Heart left ventricle (tissue), 16 donors: ENCODE results near the gene NFIX. TPM values are rescaled to one million over a fixed set of nuclear protein-coding genes. Genes with fewer than 3 reads are reported as not detected.

Experiments
- ATAC-seq, 4 donors: fragments of 200-7000 bp; cut with Tn5 transposase; one replicate each; pipeline ENCODE4 v1.9.1; 2020 to 2022; ENCODE audit warnings: moderate library complexity in 4 of 4, mild to moderate bottlenecking in 3 of 4, moderate number of reproducible peaks in 1 of 4
- DNase-seq, 5 donors: peaks; one replicate each; pipeline ENCODE4 v3.0.0-alpha.2; 2020
- H3K27ac ChIP-seq, 12 donors: fragments of 200-600 bp; sonication (generic) in 4 of 12; one replicate each; pipeline versions ENCODE4 v1.5.0 to v1.8.0; 2016 to 2022; ENCODE audit warnings: mild to moderate bottlenecking in 2 of 12
- H3K27me3 ChIP-seq, 9 donors: fragments of 200-600 bp; sonication (generic) in 2 of 9; one replicate each; pipeline versions ENCODE4 v1.5.1 to v1.8.0; 2016 to 2022; ENCODE audit warnings: mild to moderate bottlenecking in 3 of 9
- H3K36me3 ChIP-seq, 9 donors: fragments of 200-600 bp; sonication (generic) in 2 of 9; one replicate each; pipeline versions ENCODE4 v1.5.0 to v1.8.0; 2018 to 2022; ENCODE audit warnings: mild to moderate bottlenecking in 2 of 9
- H3K4me1 ChIP-seq, 12 donors: fragments of 200-600 bp; sonication (generic) in 4 of 12; one replicate each; pipeline versions ENCODE4 v1.5.0 to v1.8.0; 2016 to 2022; ENCODE audit warnings: mild to moderate bottlenecking in 3 of 12
- H3K4me3 ChIP-seq, 12 donors: fragments of 200-600 bp; sonication (generic) in 4 of 12; one replicate each; pipeline versions ENCODE4 v1.5.0 to v1.8.0; 2017 to 2022; ENCODE audit warnings: mild to moderate bottlenecking in 9 of 12, moderate library complexity in 4 of 12
- H3K9me3 ChIP-seq, 12 donors: fragments of 200-600 bp; sonication (generic) in 4 of 12; one replicate each; pipeline versions ENCODE4 v1.5.0 to v1.8.0; 2016 to 2022; ENCODE audit warnings: mild to moderate bottlenecking in 1 of 12
- POLR2A ChIP-seq, 2 donors: fragments of 450-650 bp; IDR thresholded peaks; one replicate each; pipeline ENCODE4 v1.6.1; 2017; ENCODE audit warnings: antibody characterized with exemption in 2 of 2, mild to moderate bottlenecking in 2 of 2, moderate library complexity in 2 of 2
- WGBS, 4 donors: extraction: QIAGEN DNeasy Blood & Tissue Kit in 2 of 4; methylation state at CpG; one replicate each; pipeline versions ENCODE4 v1.1.5 to v1.1.7; 2013 to 2018; 5-methylcytosine and 5-hydroxymethylcytosine counted together
- intact Hi-C, 10 donors: fragments of 100-400 bp; cut with DNase I; formaldehyde crosslinking; loops; one replicate each; pipeline versions ENCODE4 v1.11.1 to v1.14.2; 2022
- polyA plus RNA-seq, 2 donors: library from polyadenylated mRNA; stranded (reverse); fragments of 200-250 nt; gene quantifications; one replicate each; pipeline ENCODE4 v1.2.3, GENCODE V29; 2013
- total RNA-seq, 9 donors: library from RNA; depleted of rRNA in 2 of 9; stranded (reverse); fragments of >200 nt in 2 of 9; fragmentation: NEBNext Ultra II Directional in 3 of 9; extraction: Animal tissue kit (Norgen Biotek cat#: 25700) in 3 of 9; gene quantifications; one replicate each; pipeline versions ENCODE4 v1.1.0 to v1.2.4, GENCODE V29; 2016 to 2023
- TF ChIP-seq, protein P1 (sequence below), 12 donors: fragments of 200-600 bp; sonication (generic) in 4 of 12; IDR thresholded peaks; one replicate each; pipeline versions ENCODE4 v1.5.0 to v1.8.0; 2018 to 2022; ENCODE audit warnings: antibody characterized with exemption in 12 of 12, mild to moderate bottlenecking in 5 of 12
- donor health status: ischemic (EF 13 %, LVEDD 7.1; RV severe dilation, severe dysfunction).
- donor health status: healthy with polysubstance abuse.
- donor health status: DM: no; HTN: yes; CAD: no.
- donor health status: DM: no; HTN: no; CAD: no.
- donor health status: ischemic (EF 25% LVEDD 6.9; RV normal size, moderate dysfunction).
- donor health status: ischemic (EF 25% LVEDD 5.7; RV mildly dilated, moderate dysfunction).
- donor health status: healthy.
- donor health status: DM: yes; HTN: yes; CAD: no.
- donor health status: ischemic (EF 35%, LVEDD 5.7; RV mildly dilated, moderate dysfunction).
- donor health status: nonischemic (EF 11% LVEDD 7.7; RV severe dilation, severe dysfunction).
- donor health status: DM: yes; HTN: yes; CAD: no.
- donor health status: PGD.
- donor health status: ischemic (EF 29% LVEDD 5.4; RV normal size, mild dysfunction).
- donor health status: nonischemic (EF 23%, LVEDD 6.1; RV moderate dilation, normal function).

NFIX gene
- total and polyA plus RNA-seq, 11 donors: 42.1 to 147 (median 107) TPM

GRCh38 chr19:13102416-13102665, 107.1 kb downstream of the NFIX start:
- Histone ChIP-seq H3K4me3 (peak overlapping the region; percentile 15 to 75 (median 60)), H3K4me1 (peaks cover 6 to 74% (median 58%) of the 10 kb centered on the region in 12 donors), H3K27me3 (peaks cover 0 to 11% (median 0%) of the 10 kb centered on the region in 9 donors), H3K9me3 (no peaks in the 10 kb centered on the region), H3K36me3 (peaks cover 0 to 6% (median 2%) of the 10 kb centered on the region in 9 donors), H3K27ac (peak overlapping the region; percentile 72 to 98 (median 92))
- ATAC-seq (no peak), DNase-seq (no peak)
- WGBS, 4 donors: 4 to 12% (median 4%) methylated on average over 4 to 7 of the region's 7 CpGs
- intact Hi-C loops: loop anchor here in 8 of 10 donors (2.0 to 5.0 kb wide), 3 partner anchors 48 to 160 kb away; partner anchors contain the start of genes IER2 (in 7 of the 8) and STX10 (in 7 of the 8)
- TF ChIP-seq, protein P1, sequence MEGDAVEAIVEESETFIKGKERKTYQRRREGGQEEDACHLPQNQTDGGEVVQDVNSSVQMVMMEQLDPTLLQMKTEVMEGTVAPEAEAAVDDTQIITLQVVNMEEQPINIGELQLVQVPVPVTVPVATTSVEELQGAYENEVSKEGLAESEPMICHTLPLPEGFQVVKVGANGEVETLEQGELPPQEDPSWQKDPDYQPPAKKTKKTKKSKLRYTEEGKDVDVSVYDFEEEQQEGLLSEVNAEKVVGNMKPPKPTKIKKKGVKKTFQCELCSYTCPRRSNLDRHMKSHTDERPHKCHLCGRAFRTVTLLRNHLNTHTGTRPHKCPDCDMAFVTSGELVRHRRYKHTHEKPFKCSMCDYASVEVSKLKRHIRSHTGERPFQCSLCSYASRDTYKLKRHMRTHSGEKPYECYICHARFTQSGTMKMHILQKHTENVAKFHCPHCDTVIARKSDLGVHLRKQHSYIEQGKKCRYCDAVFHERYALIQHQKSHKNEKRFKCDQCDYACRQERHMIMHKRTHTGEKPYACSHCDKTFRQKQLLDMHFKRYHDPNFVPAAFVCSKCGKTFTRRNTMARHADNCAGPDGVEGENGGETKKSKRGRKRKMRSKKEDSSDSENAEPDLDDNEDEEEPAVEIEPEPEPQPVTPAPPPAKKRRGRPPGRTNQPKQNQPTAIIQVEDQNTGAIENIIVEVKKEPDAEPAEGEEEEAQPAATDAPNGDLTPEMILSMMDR (IDR thresholded peaks at IDR 0.05): no peak

DNA sequence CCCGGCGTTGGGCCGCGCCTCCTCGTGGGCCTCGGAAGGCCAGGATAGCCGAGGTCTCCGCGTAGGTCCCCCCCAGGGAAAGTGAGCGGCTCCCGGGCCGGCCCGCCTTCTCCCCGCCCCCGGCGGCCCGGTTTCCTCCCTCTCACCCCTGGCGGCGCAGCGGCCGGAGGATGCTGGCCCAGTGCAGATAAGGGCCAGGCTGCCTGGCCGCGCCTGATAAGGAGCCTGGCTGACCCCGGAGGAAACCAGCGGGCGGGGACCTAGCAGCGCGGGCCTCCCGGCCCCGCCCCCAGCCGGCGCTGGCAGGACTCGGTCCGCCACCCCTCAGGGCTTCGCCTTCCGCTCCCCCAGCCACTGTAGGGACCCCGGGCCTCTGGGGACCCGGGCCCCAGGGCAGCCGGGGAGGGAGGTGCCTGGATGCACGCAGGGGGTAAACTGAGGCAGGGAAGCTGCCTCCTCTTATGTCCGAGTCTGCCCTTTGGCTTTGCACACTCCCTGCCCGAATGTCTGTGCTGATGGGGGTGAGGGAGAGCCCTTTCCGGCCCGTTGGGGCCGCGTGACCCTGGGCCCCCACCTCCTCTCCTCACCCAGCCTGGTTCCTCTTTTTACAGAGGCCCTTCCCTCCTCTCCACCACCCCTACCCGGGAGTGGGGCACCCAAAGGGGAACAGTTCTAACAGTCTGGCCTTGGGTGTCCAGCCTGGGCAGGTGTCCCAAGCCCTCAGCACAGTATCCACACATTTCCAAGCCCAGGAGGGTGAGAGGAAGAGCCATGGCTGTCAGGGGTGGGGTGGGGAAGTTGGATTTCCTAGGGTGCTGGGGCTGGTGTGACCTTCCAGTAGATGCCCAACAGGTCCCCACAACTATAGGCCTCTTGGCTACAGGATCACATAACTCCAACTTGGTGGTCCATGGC, 107.6 kb downstream of the NFIX start, which contains the start of gene LYL1:
LYL1 (minus strand) TSS at position 193 of the 915 bp plus-strand sequence. CDS start 1,687 bp downstream, outside the sequence.
- H3K4me1 ChIP-seq: peaks cover 6 to 68% (median 54%) of the 10 kb centered on the region in 12 donors

GRCh38 chr19:13103581-13104359, 108.5 kb downstream of the NFIX start:
- peak overlapping the region; percentile 72 to 98 (median 92) for H3K27ac ChIP-seq
- peak in 1 of 5 donors; percentile 26 for DNase-seq
- intact Hi-C loops: loop anchor here in 8 of 10 donors (2.0 to 5.0 kb wide), 3 partner anchors 47 to 159 kb away; partner anchors contain the start of genes IER2 (in 8 of the 8) and STX10 (in 8 of the 8)

More for the DNA sequence above, 107.6 kb downstream of the NFIX start, which contains the start of gene LYL1:
- Histone ChIP-seq H3K9me3 (no peaks in the 10 kb centered on the region), H3K4me3 (peak within 1 kb of the TSS; percentile 15 to 75 (median 60)), H3K36me3 (peaks cover 0 to 11% (median 5%) of the 10 kb centered on the region in 9 donors), H3K27ac (peak within 1 kb of the TSS; percentile 72 to 98 (median 92)), H3K27me3 (peaks cover 0 to 5% (median 0%) of the 10 kb centered on the region in 9 donors)
- TF ChIP-seq, protein P1 (IDR thresholded peaks at IDR 0.05): peak in 6 of 12 donors; percentile 7 to 33 (median 18)
- TF ChIP-seq POLR2A (IDR thresholded peaks at IDR 0.05): peak in 1 of 2 donors; percentile 61
- intact Hi-C loops: loop anchor here in 8 of 10 donors (2.0 to 5.0 kb wide), 3 partner anchors 48 to 159 kb away; partner anchors contain the start of genes IER2 (in 7 of the 8) and STX10 (in 7 of the 8)
- ATAC-seq: peak; percentile 57 to 84 (median 76)
- WGBS, 4 donors: 1 to 6% (median 3%) methylated on average over 16 to 47 of the region's 47 CpGs
- DNase-seq: peak; percentile 92 to 95 (median 93)

More at GRCh38 chr19:13103581-13104359, 108.5 kb downstream of the NFIX start:
- peaks cover 6 to 66% (median 49%) of the 10 kb centered on the region in 12 donors for H3K4me1 ChIP-seq
- 62 to 66% (median 63%) methylated on average over 12 to 13 of the region's 13 CpGs for WGBS, 4 donors
- no peaks in the 10 kb centered on the region for H3K27me3 ChIP-seq
- H3K36me3 ChIP-seq: peaks cover 0 to 11% (median 6%) of the 10 kb centered on the region in 9 donors
- TF ChIP-seq POLR2A (IDR thresholded peaks at IDR 0.05): no peak
- TF ChIP-seq, protein P1 (IDR thresholded peaks at IDR 0.05): no peak
- no peaks in the 10 kb centered on the region for H3K9me3 ChIP-seq
- peak overlapping the region in 9 of 12 donors; percentile 8 to 75 (median 59) for H3K4me3 ChIP-seq
- no peak for ATAC-seq
